GM21576 (cell line): Measurements from ENCODE around the gene FAM110D.

Experiments used
- ATAC-seq: cut with Tn5 transposase; IDR thresholded peaks from one replicate; pipeline ENCODE4 v1.9.1; 2021; ENCODE audit warnings: mild to moderate bottlenecking, moderate library complexity; ENCODE audit not compliant: unreplicated experiment

Gene FAM110D

DNA sequence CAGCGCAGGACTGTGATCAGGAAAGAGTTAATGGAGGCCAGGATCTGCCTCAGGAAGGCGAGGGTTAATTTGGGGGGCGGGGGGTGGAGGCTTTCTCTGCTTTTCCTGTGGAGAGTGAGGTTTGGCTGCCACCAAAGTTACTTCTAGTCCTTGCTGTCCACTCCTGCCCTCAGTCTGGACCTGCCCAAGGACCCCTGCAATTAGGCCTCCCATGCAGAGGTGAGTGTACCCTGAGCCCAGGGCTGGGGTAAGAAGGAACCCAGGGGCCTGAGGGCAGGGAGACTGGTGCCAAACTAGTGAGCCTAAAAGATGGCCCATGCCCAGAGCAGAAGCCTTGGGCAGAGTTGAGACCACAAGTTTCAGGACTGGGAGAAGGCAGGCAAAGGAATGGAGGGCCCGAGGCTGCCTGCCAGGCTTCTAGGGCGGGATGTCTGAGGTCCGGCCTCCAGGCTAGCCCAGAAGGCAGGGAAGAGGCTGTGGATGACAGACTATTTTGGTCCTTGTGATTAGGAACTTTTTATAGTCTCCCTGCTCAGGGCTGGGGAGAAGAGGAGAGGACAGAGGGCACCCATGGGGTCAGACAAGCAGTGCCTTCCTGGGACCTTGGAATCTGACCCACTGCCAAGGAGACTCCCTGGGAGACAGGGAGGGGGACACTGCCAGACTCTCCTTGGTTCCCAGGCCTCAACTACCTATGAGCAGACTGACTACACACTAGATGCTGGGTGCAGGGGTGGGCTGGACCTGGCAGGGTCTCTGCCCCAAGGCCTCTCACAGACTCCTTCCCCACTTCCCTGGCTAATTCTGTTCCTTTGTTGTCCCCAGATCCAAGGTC lies at the start of gene FAM110D:
FAM110D (plus strand) TSS at position 172 of the 835 bp plus-strand sequence. CDS start 2,213 bp downstream, outside the sequence.
- ATAC-seq = no peak

DNA sequence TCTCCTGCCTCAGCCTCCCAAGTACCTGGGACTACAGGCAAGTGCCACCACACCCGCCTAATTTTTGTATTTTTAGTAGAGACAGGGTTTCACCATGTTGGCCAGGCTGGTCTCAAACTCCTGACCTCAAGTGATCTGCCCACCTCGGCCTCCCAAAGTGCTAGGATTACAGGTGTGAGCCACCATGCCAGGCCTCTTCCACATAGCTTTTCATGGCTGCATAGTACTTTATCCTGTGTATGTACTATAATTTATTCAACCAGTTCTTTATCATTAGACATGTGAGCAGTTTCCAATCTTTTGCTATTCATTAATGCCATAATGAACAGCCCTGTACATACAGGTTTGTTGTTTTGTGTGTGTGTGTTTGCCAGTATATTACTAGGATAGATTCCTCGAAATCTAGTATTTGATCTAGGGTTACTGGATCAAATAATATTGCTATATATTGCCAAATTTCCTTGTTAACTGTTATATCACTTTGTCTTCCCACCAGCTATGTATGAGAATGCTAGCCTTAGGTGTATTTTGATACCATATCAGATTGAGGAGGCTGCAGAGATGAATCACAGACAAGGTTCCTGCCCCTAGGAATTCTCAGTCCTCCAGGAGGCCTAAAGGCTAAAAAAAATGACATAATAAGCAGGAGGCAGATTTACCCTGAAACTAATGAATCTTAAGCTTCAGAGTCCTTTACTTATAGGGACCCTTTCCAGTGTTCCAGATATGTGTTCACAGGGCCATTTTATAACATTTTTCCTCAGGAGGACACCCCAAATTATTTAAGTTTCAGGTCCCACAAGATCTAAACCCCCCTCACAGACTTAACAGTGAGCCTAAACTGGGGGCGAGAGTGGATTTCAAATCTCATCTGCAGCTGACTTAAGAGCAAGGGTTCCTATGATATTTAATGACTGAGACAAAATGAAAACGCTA lies 49.4 kb upstream of the FAM110D start:
- ATAC-seq = no peak

DNA sequence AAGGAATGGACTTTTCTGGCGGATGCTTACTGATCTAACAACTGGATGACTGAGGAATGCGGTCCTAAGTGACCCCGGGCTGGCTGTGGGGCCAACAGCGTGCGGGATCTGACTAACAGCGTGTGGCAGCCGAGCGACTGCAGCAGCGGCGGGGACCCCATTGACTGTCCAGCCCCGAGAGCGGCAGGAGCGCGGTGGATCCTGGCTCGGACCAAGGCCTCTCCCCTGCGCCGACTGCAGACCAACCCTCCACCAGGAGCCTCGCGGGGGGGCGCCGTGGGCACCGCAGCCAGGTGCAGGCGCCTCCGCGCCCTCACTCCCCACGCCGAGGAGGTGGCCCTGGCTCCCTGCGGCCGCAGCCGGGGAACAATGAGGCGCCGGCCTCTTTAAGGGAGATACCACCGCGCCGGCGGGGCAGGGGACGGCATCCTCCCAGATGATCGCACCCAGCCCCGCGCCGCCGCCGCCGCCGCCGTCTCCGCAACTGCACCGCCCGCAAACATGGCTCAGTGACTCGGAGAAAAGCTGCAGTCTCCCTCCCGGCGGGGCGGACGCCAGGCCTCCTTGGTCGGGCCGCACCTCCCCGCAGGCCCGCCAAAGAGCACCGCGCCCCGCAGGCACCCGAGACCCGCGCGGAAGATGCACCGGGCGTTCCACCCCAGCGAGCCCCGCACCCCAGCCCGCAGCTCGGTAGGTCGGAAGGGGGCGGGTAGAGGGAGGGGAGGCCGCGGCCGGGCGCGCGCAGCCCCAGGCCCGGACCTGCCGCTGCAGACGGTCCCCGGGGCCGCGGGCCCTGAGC lies 47.9 kb upstream of the FAM110D start:
- ATAC-seq = peak; percentile 46

DNA sequence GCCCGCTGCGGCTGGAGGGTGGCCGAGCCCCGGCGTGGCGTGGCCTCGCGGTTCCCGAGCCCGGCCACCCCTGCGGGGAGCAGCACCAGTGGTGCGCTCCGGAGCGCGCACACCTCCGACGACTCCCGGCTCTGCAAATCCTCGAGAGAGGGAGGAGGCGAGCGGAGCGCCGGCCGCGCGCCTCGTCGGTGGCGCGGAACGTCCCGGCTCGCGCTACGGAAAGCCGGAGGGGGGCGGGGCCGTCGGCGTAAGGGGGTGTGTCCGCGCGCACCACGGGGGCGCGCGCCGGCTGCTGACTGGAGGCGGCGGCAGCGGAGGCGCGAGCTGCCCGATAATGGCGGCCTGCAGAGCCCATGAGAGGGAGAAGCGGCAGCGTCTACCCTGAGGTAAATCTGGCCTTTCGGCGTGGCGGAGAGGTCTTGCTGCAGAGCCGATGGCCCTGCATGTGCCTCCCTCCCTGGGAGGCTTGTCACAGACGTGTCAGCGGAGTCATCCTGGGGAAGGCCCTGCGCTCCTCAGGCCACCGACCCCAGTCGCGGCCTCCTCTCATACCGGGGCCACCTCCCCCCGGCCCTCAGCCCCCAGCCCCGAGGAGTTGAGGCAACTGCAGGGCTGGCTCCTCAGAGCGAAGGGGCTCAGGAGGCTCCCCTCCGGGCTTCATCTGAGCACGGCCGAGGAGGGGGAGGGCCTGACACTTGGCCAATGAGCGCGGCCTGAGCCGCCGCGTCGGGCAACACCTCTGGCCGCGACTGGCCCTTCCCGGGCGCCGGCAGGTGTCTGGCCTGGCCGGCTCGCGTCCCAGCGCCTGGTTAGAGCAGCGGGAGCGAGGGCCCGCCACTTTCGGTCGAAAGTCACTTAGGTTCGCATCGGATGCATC lies 47.1 kb upstream of the FAM110D start, which contains the start of gene PDIK1L:
PDIK1L (plus strand) TSS at position 295 of the 877 bp plus-strand sequence. CDS start 2,485 bp downstream, outside the sequence.
- ATAC-seq = peak; percentile 53

DNA sequence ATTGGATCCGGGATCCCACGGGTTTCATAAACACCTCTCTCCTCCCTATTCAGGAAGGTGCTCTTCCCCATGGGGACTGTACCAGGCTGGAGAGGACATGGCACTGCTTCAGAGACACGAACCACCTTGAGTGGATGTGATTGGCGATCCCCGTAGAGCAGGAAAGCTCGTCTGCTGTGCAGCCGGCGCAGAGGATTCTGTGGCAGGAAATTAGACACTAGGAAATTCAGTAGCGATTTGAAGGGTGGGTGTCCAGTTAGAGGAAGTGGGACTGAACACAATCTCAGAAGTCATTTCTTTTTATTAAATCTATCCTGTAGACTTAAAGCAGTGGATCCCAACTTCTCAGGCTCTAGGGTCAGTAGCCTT lies 46.5 kb upstream of the FAM110D start:
- ATAC-seq = peak; percentile 3

DNA sequence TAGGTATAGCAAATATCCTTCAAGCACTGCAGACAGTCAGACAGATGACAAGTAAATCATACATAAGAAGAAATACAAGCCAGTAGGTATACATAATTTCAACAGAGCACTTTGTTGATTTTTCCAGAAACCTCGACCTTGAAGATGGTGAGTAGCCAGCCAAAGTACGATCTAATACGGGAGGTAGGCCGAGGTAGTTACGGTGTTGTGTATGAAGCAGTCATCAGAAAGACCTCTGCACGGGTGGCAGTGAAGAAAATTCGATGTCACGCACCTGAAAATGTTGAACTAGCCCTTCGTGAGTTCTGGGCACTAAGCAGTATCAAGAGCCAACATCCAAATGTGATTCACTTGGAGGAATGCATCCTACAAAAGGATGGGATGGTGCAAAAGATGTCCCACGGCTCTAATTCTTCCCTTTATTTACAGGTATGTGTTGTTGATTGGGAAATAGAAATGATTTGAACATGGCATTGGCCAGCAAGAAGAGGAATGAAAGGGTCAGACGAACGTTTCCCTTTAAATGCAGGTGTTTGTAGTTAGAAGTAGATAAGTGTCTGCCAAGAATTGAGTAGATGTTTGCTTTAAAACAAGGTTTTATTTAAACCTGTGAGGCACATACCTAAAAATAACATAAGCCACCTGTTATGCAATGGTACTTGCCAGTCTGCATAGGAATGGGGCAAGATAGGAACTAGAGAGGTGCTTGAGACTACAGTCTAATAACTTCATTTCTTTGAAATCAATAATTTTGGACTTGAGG lies 44.5 kb upstream of the FAM110D start:
- ATAC-seq = no peak

DNA sequence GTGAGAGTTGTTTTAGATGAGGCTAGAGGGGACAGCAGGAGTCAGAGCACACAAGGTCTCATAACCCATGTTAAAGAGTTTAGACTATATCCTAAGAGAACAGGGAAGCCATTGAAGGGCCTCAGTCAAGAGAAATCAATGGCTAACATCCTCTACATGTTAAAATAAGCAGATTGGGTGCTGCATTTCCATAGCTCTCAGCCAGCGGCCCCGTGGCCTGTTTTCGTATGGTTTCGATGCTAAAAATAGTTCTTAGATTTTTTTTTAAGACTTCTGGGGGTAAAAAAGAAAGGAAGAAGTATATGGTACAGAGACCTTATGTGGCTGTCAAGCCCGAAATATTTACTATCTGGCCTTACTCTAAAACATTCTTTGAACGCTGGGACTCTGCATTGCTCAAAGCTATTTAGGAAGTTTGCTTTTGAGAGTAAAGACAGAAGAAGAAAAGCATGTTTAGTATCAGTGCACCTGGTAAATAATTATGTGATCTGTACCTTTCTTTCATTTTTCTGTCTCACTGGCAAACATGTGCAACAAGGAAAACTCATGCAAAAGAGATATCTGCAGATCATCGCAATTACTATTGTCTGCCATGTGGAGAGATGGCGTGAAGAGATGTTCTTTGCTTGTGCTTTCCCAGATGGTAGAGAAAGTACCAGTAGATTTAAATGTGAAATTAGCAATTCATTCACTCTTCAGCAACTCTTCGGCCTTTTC lies 38.8 kb upstream of the FAM110D start:
- no peak for ATAC-seq

DNA sequence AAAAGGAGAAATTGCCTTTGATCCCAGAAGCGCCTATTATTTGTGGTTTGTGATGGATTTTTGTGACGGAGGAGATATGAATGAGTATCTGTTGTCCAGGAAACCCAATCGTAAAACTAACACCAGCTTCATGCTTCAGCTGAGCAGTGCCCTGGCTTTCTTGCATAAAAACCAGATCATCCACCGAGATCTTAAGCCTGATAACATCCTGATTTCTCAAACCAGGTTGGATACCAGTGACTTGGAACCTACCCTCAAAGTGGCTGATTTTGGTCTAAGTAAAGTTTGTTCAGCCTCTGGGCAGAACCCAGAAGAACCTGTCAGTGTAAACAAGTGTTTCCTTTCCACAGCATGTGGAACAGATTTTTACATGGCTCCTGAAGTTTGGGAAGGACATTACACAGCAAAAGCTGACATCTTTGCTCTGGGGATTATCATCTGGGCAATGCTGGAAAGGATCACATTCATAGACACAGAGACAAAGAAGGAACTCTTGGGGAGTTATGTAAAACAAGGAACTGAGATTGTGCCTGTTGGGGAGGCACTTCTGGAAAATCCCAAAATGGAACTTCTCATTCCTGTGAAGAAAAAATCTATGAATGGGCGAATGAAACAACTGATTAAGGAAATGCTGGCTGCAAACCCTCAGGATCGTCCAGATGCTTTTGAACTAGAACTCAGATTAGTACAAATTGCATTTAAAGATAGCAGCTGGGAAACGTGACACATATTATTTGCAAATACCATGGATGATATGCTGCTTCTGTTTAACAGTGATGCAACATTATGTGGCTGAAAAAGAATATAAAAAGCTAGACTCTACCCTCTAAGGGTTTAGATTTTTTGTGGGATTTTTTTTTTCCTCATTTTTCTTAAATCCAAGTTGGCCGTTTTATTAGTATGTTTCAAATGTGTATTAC lies 36.8 kb upstream of the FAM110D start:
- no peak for ATAC-seq

DNA sequence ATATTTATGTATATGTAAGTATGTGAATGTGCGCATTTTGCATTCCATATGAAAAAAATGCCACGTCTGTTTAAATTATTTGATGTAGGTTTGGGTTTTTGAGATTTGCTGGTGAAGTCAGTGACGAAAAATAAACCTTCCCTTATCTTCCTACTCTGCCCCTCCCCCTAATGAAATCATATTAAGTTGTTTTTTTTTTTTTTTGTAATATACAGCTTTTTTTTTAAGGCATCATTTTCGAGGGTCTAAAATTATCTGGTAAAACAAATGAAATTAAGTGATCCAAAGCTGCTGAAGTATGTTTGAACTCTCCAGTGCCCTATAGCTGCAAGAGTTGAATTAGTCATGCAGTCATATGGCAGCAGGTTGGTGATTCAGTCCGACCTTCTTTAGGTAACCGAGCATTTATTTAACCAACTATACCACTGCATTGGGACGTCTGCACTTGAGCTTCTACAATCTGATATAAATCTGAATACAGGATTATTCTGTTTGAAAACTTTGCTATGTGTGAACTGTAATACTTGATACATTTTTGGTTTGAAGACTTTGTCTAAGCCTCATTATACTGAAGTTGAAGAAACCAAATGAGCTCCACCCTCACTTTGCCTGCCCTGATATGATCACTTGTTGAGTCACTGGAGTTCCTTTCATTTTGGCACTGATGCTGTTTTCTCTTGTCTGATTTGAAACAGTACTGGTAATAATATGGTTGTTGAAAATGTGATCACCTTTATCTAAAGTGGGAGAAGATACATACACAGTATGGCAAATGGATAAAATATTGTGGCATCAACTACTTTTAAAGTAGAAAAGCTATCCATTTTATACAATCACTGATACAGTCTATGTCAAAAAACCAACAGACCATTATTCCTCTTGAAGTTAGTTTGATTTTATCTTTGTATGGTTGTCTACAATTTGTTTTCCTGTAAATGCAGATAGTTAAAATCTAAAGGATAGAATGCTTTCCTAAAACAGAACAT lies 35.6 kb upstream of the FAM110D start:
- no peak for ATAC-seq

DNA sequence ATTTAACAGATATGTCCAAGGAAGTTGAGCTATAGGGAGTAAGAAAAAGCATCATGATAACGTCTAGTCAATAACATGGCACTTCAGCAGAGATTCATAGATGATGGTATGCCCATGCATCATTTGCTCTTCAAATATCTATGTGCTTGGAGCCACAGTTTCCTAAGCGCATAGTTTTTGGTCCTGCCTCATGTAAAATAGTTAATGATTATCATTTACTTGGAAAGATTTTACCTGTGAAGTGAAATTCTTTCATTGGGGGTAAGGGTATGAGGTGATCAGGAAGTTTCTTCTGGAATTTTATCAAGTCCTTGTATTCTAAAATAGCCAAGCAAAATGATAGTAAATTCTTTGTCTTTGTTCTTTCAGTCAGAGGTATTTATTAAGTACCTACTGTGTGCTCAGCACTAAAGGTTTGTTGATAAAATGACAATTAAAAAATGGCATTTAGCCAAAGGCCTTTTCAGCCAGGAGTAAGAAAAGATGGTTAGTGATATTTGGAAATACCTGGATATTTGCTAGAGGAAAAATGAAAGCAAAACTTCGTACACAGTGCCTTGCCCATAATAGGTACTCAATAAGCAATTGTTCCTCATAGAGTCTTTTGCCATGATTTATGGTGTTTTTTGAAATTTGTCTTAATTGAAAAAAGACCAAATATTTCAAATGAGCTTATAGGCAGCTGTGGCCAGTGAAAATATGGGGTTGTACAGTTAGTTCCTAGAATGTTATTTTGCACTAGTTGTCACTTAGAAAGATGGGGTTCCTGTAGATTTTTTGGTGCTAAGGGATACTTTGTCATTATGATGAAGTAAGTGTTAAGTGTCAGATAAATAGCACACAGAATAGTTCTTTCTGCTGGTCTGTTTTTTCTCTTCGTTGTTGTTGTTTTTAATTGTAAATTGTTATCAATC lies 34.2 kb upstream of the FAM110D start:
- ATAC-seq = no peak

DNA sequence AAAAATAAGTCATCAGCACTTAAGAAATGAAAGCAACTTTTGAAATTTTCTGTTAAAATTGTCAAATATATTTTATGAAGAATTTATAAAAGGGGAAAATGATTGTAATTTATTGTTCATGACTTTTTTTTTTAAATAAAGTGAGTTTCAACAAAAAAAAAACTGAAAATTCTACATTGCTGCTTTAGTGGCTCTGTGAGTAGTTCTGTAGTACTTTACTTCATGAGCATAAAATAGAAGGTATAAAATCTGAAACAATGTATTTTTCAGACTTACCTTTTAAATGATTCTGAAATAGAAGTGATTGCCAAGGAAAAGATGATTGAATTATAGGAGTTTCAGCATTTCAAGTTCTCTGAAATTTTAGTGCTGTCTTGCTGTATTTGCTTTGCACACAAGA lies 33.5 kb upstream of the FAM110D start:
- ATAC-seq = no peak

DNA sequence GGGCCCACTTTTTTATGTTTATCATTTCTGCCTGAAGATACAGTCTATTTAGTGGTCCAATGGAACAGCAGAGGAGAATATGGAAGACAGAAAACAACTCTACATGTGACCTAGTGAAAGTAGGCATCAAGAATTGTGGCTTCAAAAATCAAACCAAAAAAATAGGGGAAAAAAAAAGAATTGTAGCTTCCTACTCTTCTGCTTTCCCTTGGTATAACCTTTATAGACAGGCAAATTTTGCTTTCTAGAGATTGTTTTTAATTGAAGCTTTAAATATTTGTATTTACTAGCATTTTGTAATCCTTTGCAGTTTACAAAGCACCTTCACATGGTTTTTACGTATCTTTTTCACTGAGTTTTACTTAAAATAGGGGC lies 32.9 kb upstream of the FAM110D start:
- ATAC-seq = no peak

DNA sequence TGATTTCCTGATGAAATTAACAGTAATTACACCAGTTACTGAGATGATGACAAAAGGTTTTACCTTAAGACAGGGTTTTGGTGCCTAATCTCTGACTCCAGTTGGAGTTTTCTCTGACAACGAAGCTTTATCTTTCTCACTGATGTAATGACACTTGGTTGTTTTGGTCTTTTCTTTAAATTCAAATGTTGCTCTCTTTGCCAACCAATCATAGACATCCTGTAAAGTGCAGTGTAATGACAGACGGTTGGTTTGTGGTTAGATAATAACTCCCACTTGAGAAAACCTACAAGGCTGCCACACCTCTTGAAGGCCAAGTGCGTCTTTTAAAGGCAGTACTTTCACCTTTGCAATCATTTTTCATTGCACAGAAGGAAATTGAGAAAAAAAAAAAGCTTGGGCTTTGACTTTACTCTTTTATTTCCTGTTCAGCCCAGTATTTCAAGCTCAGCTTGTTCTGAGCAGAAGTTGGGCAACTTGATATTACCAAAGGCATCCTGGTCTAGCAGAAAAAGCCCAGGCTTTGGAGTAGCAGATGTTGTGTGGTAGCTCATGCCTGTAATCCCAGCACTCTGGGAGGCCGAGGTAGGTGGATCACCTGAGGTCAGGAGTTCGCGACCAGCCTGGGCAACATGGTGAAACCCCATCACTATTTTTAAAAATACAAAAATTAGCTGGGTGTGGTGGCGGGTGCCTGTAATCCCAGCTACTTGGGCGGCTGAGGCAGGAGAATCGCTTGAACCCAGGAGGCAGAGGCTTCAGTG lies 32.4 kb upstream of the FAM110D start:
- no peak for ATAC-seq
